GM23248 (cell line): Measurements from ENCODE around the gene ELF4. TPM values are rescaled to one million over a fixed set of nuclear protein-coding genes. Genes with fewer than 3 reads are reported as not detected.

ENCODE experiments used
- DNase-seq: peaks from one replicate; pipeline ENCODE4 v3.0.0-alpha.2; 2015
- H2AFZ ChIP-seq: fragments of 200-600 bp; sonication (generic); 2 replicates; pipeline ENCODE4 v1.6.1; 2016; ENCODE audit warnings: antibody characterized with exemption
- H3F3A ChIP-seq: fragments of 200-600 bp; sonication (generic); 2 replicates; pipeline ENCODE4 v1.6.1; 2016; ENCODE audit warnings: mild to moderate bottlenecking, antibody characterized with exemption, mixed run types; ENCODE audit not compliant: insufficient read depth
- H3K27ac ChIP-seq: fragments of 200-600 bp; sonication (generic); 2 replicates; pipeline ENCODE4 v1.5.1; 2016; ENCODE audit warnings: mild to moderate bottlenecking
- H3K27me3 ChIP-seq: fragments of 200-600 bp; sonication (generic); replicated peaks from 2 replicates; pipeline ENCODE4 v1.6.1; 2016; ENCODE audit warnings: mild to moderate bottlenecking; ENCODE audit not compliant: insufficient read depth
- H3K36me3 ChIP-seq: fragments of 200-600 bp; sonication (generic); 2 replicates; pipeline ENCODE4 v1.6.1; 2016; ENCODE audit warnings: low read depth, mild to moderate bottlenecking
- H3K4me1 ChIP-seq: fragments of 200-600 bp; sonication (generic); 2 replicates; pipeline ENCODE4 v1.6.1; 2016; ENCODE audit warnings: mild to moderate bottlenecking; ENCODE audit not compliant: insufficient read depth
- H3K4me2 ChIP-seq: fragments of 200-600 bp; sonication (generic); one replicate; pipeline ENCODE4 v1.6.1; 2016; ENCODE audit warnings: mild to moderate bottlenecking; ENCODE audit not compliant: unreplicated experiment
- H3K4me3 ChIP-seq: fragments of 200-600 bp; sonication (generic); 2 replicates; pipeline ENCODE4 v1.5.1; 2016; ENCODE audit warnings: mild to moderate bottlenecking
- H3K79me2 ChIP-seq: fragments of 200-600 bp; sonication (generic); 2 replicates; pipeline ENCODE4 v1.6.1; 2016; ENCODE audit warnings: mild to moderate bottlenecking; ENCODE audit not compliant: insufficient read depth
- H3K9ac ChIP-seq: fragments of 200-600 bp; sonication (generic); 2 replicates; pipeline ENCODE4 v1.6.1; 2016; ENCODE audit warnings: mild to moderate bottlenecking
- H3K9me2 ChIP-seq: fragments of 200-600 bp; sonication (generic); 2 replicates; pipeline ENCODE4 v1.6.1; 2016; ENCODE audit warnings: mixed run types, mild to moderate bottlenecking, moderate library complexity; ENCODE audit not compliant: insufficient read depth
- H3K9me3 ChIP-seq: fragments of 200-600 bp; sonication (generic); one replicate; pipeline ENCODE4 v1.6.1; 2017; ENCODE audit warnings: low read depth
- H4K20me1 ChIP-seq: fragments of 200-600 bp; sonication (generic); 2 replicates; pipeline ENCODE4 v1.6.0; 2016; ENCODE audit not compliant: insufficient read depth
- EZH2 ChIP-seq: fragments of 200-600 bp; sonication (generic); IDR thresholded peaks from 2 replicates; pipeline ENCODE4 v1.6.1; 2018; ENCODE audit warnings: antibody characterized with exemption, mild to moderate bottlenecking; ENCODE audit not compliant: insufficient read depth, poor library complexity, severe bottlenecking
- EZH2phosphoT487 ChIP-seq: fragments of 200-600 bp; sonication (generic); IDR thresholded peaks from 2 replicates; pipeline ENCODE4 v1.6.1; 2018; ENCODE audit warnings: antibody characterized with exemption, moderate library complexity, mild to moderate bottlenecking, low read depth; ENCODE audit not compliant: insufficient read depth
- WGBS, 2 experiments: methylation state at CpG; one replicate each; pipeline ENCODE4 v1.1.6; 2015 to 2017; ENCODE audit warnings: low lambda C conversion rate in 2 of 2, low coverage in 1 of 2; ENCODE audit errors: missing lambda C conversion rate in 2 of 2; 5-methylcytosine and 5-hydroxymethylcytosine counted together
- in situ Hi-C: fragments of 300-500 bp; cut with MboI; formaldehyde crosslinking; loops from 2 replicates; pipeline ENCODE4 v1.15.0; 2020
- polyA plus RNA-seq: library from polyadenylated mRNA; unstranded; fragments of >200 nt; fragmentation: Nextera tagmentation; extraction: Ambion mirVana; gene quantifications from 2 replicates; pipeline ENCODE4 v1.2.1, GENCODE V29; 2016
- total RNA-seq: library from RNA; depleted of rRNA; stranded (reverse); fragments of >200 nt; shearing (Covaris generic); gene quantifications from 2 replicates; pipeline ENCODE4 v1.2.3, GENCODE V29; 2014

The ELF4 gene
- total and polyA plus RNA-seq, 2 experiments from 2014 or later = 9.4 to 16.5 TPM

DNA sequence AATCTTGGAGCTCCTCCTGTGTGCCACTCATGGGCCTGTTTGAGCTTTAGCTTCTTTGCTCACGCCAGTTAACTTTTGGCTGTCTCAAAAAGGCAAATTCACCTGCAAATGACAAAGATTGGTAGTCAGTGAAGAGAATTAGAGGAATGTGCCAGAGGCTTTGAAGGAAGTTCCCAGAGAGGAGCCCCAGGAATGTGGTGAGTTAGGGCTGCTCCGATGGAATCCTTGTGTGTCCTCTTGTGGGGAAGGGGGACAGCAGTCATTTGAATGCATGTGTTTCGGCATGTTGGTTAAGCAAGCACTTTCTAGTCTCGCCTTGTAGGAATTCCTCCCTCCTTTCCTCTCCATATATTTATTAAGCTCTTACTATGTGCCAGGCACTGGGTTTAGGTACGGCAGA lies 62.9 kb downstream of the ELF4 start:
- Histone ChIP-seq H3K27ac (no peak overlapping the region), H3K27me3 (no peaks in the 10 kb centered on the region), H3K4me1 (no peaks in the 10 kb centered on the region), H4K20me1 (no peaks in the 10 kb centered on the region), H3K79me2 (no peaks in the 10 kb centered on the region), H3F3A (no peaks in the 10 kb centered on the region), H3K9me3 (no peaks in the 10 kb centered on the region), H3K9me2 (no peaks in the 10 kb centered on the region), H2AFZ (no peak overlapping the region), H3K9ac (no peak overlapping the region), H3K4me2 (no peak overlapping the region), H3K36me3 (no peaks in the 10 kb centered on the region), H3K4me3 (no peak overlapping the region)
- TF ChIP-seq EZH2phosphoT487 = no peak
- no peak for TF ChIP-seq EZH2
- in situ Hi-C loops = no loop called here
- WGBS, 2 experiments = 93 to 100% methylated on average over 4 to 5 of the region's 5 CpGs
- no peak for DNase-seq

- H3K27me3 ChIP-seq = no peaks in the 10 kb centered on the region
- no peaks in the 10 kb centered on the region for H3K4me1 ChIP-seq
- H3K9me2 ChIP-seq = no peaks in the 10 kb centered on the region
- 100% methylated on average over 2 of the region's 2 CpGs for WGBS, 2 experiments
- no peak overlapping the region for H3K9ac ChIP-seq
- H3K79me2 ChIP-seq = no peaks in the 10 kb centered on the region
- no peak for DNase-seq
- no peaks in the 10 kb centered on the region for H3K36me3 ChIP-seq
- no peak overlapping the region for H2AFZ ChIP-seq
- H3F3A ChIP-seq = no peaks in the 10 kb centered on the region
- no peak overlapping the region for H3K4me3 ChIP-seq
- H3K27ac ChIP-seq = no peak overlapping the region
- H4K20me1 ChIP-seq = no peaks in the 10 kb centered on the region
- H3K4me2 ChIP-seq = no peak overlapping the region
- in situ Hi-C loops = no loop called here
- TF ChIP-seq EZH2 = no peak
- no peak for TF ChIP-seq EZH2phosphoT487
- no peaks in the 10 kb centered on the region for H3K9me3 ChIP-seq
Observed at GRCh38 chrX:130039847-130040246, 70.5 kb downstream of the ELF4 start.

DNA sequence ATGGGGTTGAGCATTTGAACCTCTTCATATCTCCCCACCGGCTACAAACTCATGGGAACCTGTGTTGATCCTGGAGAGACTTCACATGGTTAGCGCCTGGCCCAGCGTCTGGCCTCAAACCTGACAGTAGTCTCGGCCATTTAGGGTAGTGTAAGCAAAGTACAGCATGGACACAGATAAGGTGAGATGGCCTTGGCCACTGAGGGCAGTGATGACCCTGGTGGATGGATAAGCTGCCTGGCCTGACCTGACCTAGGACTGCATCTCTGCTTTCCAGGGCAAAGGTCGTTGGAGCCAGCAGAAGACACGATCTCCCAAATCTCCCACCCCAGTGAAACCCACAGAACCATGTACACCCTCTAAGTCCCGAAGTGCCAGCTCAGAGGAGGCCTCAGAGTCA lies 76.1 kb downstream of the ELF4 start:
- 96 to 97% methylated on average over 6 to 7 of the region's 7 CpGs for WGBS, 2 experiments
- H3K79me2 ChIP-seq = no peaks in the 10 kb centered on the region
- no peak overlapping the region for H3K4me2 ChIP-seq
- no peak overlapping the region for H3K27ac ChIP-seq
- no peak overlapping the region for H3K4me3 ChIP-seq
- no peaks in the 10 kb centered on the region for H3K4me1 ChIP-seq
- DNase-seq = no peak
- H2AFZ ChIP-seq = no peak overlapping the region
- no peaks in the 10 kb centered on the region for H3K9me2 ChIP-seq
- H3K36me3 ChIP-seq = no peaks in the 10 kb centered on the region
- H3K9me3 ChIP-seq = no peaks in the 10 kb centered on the region
- H3F3A ChIP-seq = no peaks in the 10 kb centered on the region
- no peak for TF ChIP-seq EZH2phosphoT487
- TF ChIP-seq EZH2 = no peak
- in situ Hi-C loops = no loop called here
- H4K20me1 ChIP-seq = no peaks in the 10 kb centered on the region
- H3K9ac ChIP-seq = no peak overlapping the region
- no peaks in the 10 kb centered on the region for H3K27me3 ChIP-seq

DNA sequence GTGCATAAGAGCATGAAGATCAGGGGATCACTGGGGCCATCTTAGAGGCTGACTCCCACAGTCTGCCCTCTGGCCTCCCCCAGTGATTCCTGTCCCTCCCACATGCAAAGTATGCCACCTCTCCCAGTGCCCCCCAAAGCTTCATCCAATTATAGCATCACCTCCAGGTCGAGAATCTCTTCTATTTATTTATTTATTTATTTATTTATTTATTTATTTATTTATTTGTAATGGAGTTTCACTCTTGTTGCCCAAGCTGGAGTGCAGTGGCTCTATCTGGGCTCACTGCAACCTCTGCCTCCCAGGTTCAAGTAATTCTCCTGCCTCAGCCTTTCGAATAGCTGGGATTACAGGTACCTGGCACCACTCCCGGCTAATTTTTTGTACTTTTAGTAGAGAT lies 77.7 kb downstream of the ELF4 start:
- H3K27me3 ChIP-seq = no peaks in the 10 kb centered on the region
- H3K4me3 ChIP-seq = no peak overlapping the region
- no peak overlapping the region for H3K27ac ChIP-seq
- H3K36me3 ChIP-seq = no peaks in the 10 kb centered on the region
- DNase-seq = no peak
- H3K9me3 ChIP-seq = no peaks in the 10 kb centered on the region
- WGBS, 2 experiments = 90 to 93% methylated on average over 3 of the region's 3 CpGs
- H3K9me2 ChIP-seq = no peaks in the 10 kb centered on the region
- no peaks in the 10 kb centered on the region for H4K20me1 ChIP-seq
- no peaks in the 10 kb centered on the region for H3K4me1 ChIP-seq
- H3K9ac ChIP-seq = no peak overlapping the region
- H3F3A ChIP-seq = no peaks in the 10 kb centered on the region
- TF ChIP-seq EZH2 (no peak), EZH2phosphoT487 (no peak)
- in situ Hi-C loops = no loop called here
- no peak overlapping the region for H2AFZ ChIP-seq
- H3K79me2 ChIP-seq = no peaks in the 10 kb centered on the region
- no peak overlapping the region for H3K4me2 ChIP-seq

DNA sequence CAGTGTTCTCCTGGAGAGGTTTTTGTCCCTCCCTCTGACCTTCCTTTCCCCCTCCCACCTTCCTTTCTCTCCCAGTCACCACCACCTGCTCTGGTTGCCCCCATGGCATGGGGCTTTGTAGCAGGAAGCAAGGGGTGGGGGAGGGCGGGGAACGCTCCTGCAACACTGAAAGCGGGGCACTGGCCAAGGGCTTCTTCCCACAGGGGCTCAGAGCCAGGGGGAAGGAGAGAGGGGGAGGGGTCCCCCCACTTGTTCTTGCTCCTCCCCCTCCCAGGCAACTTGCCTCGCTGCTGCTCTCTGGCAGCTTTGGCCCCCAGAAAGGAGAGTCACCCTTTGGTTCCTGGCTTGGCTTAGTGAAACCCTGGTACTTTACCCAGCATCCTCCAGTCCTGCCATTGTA lies 79.5 kb downstream of the ELF4 start:
- Histone ChIP-seq H3K4me3 (no peak overlapping the region), H3K9ac (no peak overlapping the region), H3K4me2 (no peak overlapping the region), H3K36me3 (no peaks in the 10 kb centered on the region), H3K9me2 (no peaks in the 10 kb centered on the region), H3K9me3 (no peaks in the 10 kb centered on the region), H3K27me3 (no peaks in the 10 kb centered on the region), H2AFZ (no peak overlapping the region), H4K20me1 (no peaks in the 10 kb centered on the region), H3K27ac (no peak overlapping the region), H3K4me1 (no peaks in the 10 kb centered on the region), H3F3A (no peaks in the 10 kb centered on the region), H3K79me2 (no peaks in the 10 kb centered on the region)
- no peak for TF ChIP-seq EZH2
- TF ChIP-seq EZH2phosphoT487 = no peak
- DNase-seq = no peak
- in situ Hi-C loops = no loop called here
- WGBS, 2 experiments = 88% methylated on average over 3 of the region's 4 CpGs; no CpG with 5 or more reads in 1 of the 2 experiments
